GM19438 (cell line): ENCODE results near the gene CCDC68.
A peak's percentile ranks its signal among the peaks of the same experiment; 100 is the strongest.

Source experiments
- ATAC-seq: cut with Tn5 transposase; IDR thresholded peaks from one replicate; pipeline ENCODE4 v1.9.1; 2021; ENCODE audit warnings: low read depth; ENCODE audit not compliant: unreplicated experiment

The CCDC68 gene

DNA sequence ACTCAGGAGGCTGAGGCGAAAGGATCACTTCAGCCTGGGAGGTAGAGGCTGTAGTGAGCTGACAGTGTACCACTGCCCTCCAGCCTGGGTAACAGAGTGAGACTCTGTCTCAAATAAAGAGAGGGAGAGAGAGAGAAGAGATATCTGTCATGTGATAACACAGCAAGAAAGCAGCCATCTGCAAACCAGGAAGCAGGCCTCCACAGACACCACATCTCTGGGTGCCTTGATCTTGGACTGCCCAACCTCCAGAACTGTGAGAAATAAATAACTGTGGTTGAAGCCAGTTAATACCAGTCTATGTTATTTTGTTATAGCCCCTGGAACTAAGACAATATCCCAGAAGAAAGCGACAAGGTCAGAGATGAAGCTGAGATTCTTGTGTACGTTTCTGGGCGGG is 2.6 kb upstream of the CCDC68 start:
- ATAC-seq = no peak

DNA sequence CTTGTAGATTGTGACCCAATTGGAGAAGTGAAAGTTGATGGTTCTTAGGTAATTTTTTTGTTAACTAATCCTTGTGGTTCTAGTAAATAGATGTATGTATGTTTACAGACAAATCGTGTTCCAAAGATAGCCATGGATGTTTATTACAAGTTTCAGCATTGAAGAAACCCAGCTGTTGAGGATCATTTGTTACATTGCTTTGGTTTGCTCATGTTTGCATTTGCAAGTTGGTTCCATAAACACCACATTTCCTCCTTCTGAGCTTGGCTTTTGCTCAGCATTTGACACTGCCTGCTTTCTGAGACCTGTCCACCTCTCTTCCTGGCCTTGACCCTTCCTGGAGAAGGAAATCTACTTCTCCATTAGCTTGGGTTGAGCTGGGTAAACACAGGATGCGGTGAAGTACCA is 1.8 kb upstream of the CCDC68 start:
- no peak for ATAC-seq

DNA sequence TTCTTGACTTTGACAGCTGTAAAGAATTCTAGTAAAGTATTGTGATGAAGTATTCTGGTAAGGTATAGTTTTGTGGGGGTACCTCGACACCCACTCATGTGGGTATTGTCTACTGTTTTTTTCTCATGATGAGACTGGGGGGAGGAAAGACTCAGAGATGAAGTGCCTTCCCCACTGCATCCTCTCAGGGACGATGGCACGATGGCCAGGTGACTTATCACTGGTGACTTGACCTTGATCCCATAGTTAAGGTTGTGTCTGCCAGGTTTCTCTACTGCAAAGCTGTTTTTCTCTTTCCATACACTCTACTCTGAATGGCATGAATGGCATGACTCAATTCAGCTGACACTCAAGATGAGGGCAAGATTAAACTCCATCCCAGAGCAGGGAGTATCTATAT is 936 bp upstream of the CCDC68 start:
- ATAC-seq = no peak

DNA sequence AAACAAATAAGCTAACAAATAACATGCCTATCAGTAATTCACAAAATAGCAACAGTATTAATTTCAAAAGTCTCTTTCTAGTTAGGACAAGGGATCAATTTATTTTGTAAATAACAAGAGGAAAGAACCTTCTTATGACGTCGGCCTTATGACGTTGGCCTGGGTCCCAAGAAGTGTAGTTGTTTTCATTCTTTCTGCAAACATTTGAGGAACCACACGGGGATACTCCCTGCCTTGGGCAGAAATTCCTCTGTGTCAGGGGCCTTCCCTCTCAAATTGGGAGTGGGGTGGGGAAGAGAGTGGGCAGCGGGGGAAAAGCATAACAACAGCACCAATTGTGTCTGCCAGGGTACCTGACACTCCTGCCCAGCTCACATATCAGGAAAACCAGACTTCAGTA is 1.3 kb downstream of the CCDC68 start:
- no peak for ATAC-seq

- no peak for ATAC-seq
Measured at GRCh38 chr18:54957296-54957832, 1.9 kb downstream of the CCDC68 start.

GRCh38 chr18:54956506-54956905 is 2.8 kb downstream of the CCDC68 start:
- ATAC-seq = no peak

DNA sequence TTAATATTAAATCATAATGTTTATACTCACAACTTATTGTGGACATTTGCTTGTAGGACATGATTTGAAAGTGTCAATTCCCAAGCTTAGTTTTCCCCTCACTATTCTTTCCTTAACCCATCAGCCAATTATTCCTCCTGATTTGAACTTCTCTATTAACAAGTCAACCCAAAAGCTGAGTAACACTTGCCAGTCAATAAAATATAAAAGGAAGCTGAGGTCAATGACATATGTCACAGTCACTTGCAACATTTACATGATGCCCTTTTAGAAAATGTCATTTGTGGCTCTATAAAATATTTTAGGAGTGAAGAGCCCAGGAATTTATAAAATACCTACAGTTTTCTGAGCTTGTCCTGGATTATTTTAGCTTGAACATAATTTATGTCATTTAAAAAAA is 7.2 kb downstream of the CCDC68 start:
- ATAC-seq = no peak

DNA sequence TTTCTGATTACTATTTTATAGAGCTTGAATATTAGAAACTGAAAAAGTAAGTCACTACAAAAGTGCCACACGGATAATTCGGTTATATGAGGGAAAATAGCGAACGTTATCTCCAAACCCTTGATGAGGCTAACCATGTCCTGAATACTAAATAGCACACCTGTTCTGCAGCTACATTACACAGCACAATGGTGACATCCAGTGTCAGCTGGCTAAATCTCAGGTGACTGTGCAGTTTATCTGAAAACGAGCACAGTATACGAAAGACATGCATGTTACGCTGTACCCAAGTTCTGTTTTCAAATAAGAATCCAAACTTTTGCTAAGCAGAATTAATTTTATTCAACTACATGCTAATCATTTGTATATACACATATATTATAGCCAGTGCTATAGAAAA is 9.0 kb downstream of the CCDC68 start:
- no peak for ATAC-seq

DNA sequence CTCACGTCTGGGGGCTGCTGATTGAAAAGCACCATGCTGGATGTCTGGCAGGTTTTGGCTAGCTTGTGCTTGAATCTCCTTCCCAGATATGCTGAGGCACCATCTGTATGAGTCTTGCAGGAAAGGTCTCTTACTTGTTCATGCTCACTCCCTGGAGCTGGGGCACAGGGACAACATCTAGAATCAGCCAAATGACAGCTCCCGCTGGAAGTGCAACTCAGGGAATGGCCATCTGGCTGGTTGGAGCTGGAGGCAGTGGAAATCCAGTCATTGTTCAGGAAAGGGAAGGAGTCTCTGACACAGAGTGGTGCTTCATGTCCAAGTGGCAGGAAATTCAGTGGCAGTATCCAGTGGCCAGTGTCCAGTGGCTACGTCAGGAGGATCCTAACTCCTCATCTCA is 9.7 kb downstream of the CCDC68 start:
- no peak for ATAC-seq

DNA sequence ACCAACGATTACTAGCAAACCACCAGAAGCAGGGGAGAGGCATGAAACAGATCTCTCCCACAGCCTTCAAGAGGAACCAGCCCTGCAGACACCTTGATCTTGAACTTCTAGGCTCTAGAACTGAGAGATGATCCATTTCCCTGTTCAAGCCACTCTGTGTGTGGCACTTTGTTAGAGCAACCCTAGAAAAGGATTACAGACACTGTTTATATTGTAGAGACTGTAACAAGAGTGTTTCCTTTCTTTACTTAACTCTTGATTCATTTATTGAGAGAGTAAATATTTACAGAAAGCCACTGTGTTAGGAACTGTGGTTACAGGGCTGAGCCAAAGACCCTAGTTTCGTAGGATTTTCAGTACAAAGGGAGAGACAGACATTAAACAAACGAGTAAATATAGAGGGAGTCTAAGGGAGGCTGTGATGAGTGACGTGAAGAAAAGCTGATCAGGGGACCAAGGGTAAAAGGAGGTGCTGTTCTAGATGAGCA is 10.9 kb downstream of the CCDC68 start:
- ATAC-seq = no peak

- ATAC-seq = no peak
Measured at GRCh38 chr18:54947091-54947490, 12.2 kb downstream of the CCDC68 start.

DNA sequence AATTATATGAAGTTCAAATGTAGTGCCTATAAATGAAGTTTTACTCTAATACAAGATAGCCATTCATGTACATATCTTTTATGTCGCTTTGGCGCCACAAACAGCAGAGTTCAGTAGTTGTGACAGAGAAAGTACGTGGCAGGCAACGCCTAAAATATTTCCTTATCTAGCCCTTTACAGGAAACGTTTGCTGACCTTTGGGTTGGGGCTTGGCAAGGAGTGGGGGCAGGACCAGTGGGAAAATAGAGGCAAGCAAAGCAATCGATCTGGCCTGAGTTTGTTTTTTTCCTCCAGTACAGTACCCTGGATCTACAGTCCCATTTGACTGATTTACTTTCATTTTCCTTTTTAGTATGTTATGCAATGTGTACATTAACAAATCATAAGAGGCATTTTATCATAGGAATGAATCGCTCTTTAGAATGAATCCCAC is 13.1 kb downstream of the CCDC68 start:
- peak; percentile 67 for ATAC-seq

DNA sequence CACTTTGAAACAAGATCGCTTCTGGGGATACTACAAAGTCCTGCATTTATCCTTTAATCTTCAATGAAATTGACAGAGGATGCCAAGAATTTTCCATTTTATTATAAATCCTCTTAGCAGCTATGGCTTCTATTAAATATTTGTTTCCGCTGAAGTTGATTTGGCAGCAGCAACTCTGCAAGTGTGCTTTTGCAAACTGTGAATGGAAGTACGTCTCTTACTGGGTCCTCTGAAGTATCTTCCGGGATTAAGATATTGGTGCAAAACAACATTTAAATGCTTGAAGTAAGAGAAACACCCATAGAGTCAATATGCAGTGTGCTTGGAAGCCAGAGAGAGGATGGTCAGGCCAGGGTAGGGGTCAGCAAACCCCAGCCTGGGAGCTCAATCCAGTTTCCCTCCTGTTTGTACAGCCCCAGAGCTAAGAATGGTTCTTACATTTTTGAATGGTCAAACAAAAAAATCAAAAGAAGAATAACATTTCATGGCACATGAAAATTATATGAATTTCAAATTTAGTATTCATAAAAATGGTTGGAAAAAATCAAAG is 13.6 kb downstream of the CCDC68 start:
- no peak for ATAC-seq

GRCh38 chr18:54942569-54942968 is 16.7 kb downstream of the CCDC68 start:
- ATAC-seq = no peak

DNA sequence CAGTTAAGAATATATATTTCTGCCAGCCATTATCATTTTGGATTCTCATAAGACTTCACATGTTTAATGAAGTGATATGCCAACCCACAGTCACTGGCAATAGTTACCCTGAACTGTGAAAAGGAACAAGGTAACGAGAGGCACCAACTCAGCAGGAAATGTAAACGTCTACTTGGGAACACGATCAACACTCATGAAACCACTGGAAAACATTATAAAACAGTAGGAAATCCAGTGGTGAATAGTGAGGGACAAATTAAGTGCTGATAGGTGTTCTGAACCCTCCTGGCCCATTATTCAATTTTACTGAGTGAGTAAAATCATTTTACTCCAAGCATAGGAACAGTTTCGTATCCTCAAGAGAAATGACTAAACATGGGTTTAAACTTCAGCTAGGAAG is 17.1 kb downstream of the CCDC68 start:
- ATAC-seq = no peak

GRCh38 chr18:54939361-54939917 is 19.8 kb downstream of the CCDC68 start:
- ATAC-seq = no peak

DNA sequence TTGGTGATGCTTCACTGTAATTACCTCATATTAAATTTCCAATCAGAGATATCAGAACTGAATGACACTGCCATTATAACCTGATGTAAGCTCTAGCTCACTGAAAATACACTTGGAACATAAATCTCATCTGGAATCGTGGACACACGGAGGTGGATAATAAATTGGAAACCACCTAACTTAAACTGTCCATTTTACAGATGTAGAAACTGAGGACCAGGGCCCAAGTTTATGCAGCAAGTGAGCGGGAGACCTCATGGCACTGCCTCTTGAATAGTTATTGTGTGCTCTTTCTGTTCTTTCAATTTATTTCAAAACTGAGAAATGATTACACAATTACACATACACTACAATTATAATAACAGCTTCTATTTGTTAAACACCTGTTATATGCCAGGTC is 20.8 kb downstream of the CCDC68 start:
- ATAC-seq = no peak

GRCh38 chr18:54932472-54932871 is 26.8 kb downstream of the CCDC68 start:
- ATAC-seq = no peak

DNA sequence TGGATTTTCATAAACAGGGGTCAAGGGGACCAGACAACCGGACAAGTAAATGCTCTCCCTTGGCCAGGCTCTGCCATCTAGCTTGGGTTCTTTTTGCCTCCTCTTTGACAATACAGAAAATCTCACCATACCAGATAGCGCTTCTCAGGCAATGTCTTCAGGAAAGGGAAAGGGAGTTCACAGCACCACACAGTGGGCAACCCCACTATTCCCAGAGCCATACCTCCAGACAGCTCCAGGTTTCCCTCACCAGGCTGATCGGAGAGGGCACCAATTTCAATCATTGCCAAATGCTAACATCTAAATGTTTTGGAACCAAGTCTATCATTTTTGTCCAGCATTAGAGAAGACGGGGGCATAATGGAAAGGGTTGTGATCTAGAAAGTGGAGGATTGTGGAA is 28.1 kb downstream of the CCDC68 start:
- ATAC-seq = no peak

GRCh38 chr18:54928236-54928635 is 31.0 kb downstream of the CCDC68 start:
- no peak for ATAC-seq

- no peak for ATAC-seq
Measured at GRCh38 chr18:54926593-54927325, 32.5 kb downstream of the CCDC68 start.

DNA sequence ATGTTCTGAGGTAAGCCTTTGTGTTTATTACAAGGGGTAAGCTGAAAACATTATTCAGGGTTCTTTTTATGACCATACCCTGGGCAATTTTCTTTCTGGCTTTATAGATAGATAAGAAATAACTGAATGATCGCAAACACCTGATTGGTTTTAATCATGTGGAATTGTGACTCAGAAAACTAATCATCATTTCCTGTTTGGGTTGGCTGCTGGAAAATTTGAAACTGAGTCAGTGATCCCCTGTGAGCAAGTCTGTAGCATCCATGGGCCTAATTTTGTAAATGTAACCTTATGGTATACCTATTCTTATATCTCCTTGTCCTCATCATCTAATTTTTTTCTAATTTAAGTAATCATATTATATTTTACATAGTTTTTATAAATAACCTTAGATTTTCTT is 34.3 kb downstream of the CCDC68 start:
- no peak for ATAC-seq
